Myometrial cell (primary cell): ENCODE results near the gene GALNTL6. TPM values are rescaled to one million over a fixed set of nuclear protein-coding genes. Genes with fewer than 3 reads are reported as not detected.

Experiments
- total RNA-seq: library from RNA; depleted of rRNA; stranded (reverse); fragments of >200 nt; gene quantifications from 2 replicates; pipeline ENCODE4 v1.2.3, GENCODE V29; 2015

GALNTL6 gene
- not detected in 2 replicates for total RNA-seq

DNA sequence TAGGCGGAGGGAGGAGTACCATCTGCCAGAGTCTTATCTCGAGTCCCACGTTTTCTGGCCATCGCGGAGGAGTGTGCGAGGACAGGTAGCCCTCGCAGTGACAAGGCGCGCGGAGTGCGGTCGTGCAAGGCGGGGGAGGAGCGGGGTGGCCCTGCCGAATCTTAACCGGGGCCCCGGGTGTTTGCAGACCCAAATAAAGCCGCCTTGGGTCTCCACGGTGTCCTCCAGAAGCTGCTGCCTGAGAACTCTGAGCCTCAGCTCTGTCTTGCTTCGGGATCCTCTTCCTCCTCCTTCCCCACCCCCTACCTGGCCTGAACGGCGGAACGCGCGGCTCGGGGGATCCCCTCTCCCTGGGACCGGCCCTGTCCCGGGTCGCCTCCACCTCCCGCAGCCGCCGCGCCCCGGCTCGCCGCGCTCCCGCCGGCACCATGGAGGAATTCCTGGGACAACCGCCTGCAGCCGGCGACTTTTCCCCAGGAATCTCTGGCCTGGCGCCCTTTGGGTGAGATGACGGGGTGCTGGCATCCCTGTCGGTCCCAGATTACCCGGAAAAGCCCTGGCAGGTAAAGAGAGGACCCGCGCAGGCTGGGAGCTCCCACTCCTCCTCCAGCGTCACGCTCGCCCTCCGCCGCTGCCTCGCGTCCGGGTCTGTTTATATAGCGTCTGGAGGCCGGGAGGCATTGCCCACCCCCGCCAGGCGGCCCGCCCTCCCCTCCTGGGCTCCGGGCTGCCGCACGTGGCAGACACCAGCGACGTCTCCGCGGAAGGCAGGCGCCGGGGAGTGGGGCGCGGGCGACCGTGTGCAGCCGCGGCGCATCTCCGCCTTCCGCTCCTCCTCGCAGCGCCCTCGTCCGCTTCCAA, at the start of gene GALNTL6:
TSS of gene GALNTL6 (plus strand) at position 740 of the 861 bp plus-strand sequence.

